Astrocyte (in vitro differentiated cells and primary cell): Measurements from ENCODE around the gene ZKSCAN1. TPM values are rescaled to one million over a fixed set of nuclear protein-coding genes. Genes with fewer than 3 reads are reported as not detected.

Experiments
- DNase-seq: peaks from one replicate; pipeline ENCODE4 v3.0.0-alpha.2; 2010; ENCODE audit warnings: low read depth
- FAIRE-seq: peaks from 2 replicates; lab custom pipeline; 2011; peaks lifted over from hg19 to GRCh38; lab: Jason Lieb, UNC
- H2AFZ ChIP-seq: 2 replicates; pipeline ENCODE4 v1.6.0; 2012; ENCODE audit warnings: low read depth, low read length, inconsistent platforms
- H3K27ac ChIP-seq: 2 replicates; pipeline ENCODE4 v1.5.1; 2011; ENCODE audit warnings: low read depth, low read length, inconsistent platforms
- H3K27me3 ChIP-seq: 2 replicates; pipeline ENCODE4 v1.6.0; 2011; ENCODE audit warnings: low read length, inconsistent platforms; ENCODE audit not compliant: insufficient read depth
- H3K36me3 ChIP-seq: 2 replicates; pipeline ENCODE4 v1.5.1; 2011; ENCODE audit warnings: low read length, inconsistent platforms; ENCODE audit not compliant: insufficient read depth
- H3K4me1 ChIP-seq: 2 replicates; pipeline ENCODE4 v1.5.1; 2011; ENCODE audit warnings: low read length, inconsistent platforms; ENCODE audit not compliant: insufficient read depth
- H3K4me2 ChIP-seq: 2 replicates; pipeline ENCODE4 v1.6.0; 2012; ENCODE audit warnings: low read length, inconsistent platforms
- H3K4me3 ChIP-seq: 2 replicates; pipeline ENCODE4 v1.5.1; 2011; ENCODE audit warnings: low read depth, mild to moderate bottlenecking, low read length, inconsistent platforms; ENCODE audit not compliant: insufficient read depth
- H3K79me2 ChIP-seq: 2 replicates; pipeline ENCODE4 v1.6.0; 2012; ENCODE audit warnings: mild to moderate bottlenecking, low read length, inconsistent platforms; ENCODE audit not compliant: insufficient read depth
- H3K9ac ChIP-seq: 2 replicates; pipeline ENCODE4 v1.6.0; 2012; ENCODE audit warnings: mild to moderate bottlenecking, low read length, inconsistent platforms
- H3K9me3 ChIP-seq: 2 replicates; pipeline ENCODE4 v1.5.1; 2012; ENCODE audit warnings: low read depth, mild to moderate bottlenecking, low read length, inconsistent platforms; ENCODE audit not compliant: insufficient read depth
- H4K20me1 ChIP-seq: 2 replicates; pipeline ENCODE4 v1.6.0; 2012; ENCODE audit warnings: low read length, inconsistent platforms; ENCODE audit not compliant: insufficient read depth
- H3K27ac Mint-ChIP-seq: one replicate; pipeline ENCODE4 v1.8.0; 2021; ENCODE audit warnings: mild to moderate bottlenecking, mixed read lengths; ENCODE audit not compliant: unreplicated experiment
- H3K27me3 Mint-ChIP-seq: one replicate; pipeline ENCODE4 v1.8.0; 2021; ENCODE audit warnings: low read depth, mixed read lengths; ENCODE audit not compliant: unreplicated experiment
- H3K36me3 Mint-ChIP-seq: one replicate; pipeline ENCODE4 v1.8.0; 2021; ENCODE audit warnings: low read depth, mixed read lengths; ENCODE audit not compliant: unreplicated experiment
- H3K4me1 Mint-ChIP-seq: one replicate; pipeline ENCODE4 v1.8.0; 2021; ENCODE audit warnings: low read depth, mixed read lengths; ENCODE audit not compliant: unreplicated experiment
- H3K4me3 Mint-ChIP-seq: one replicate; pipeline ENCODE4 v1.8.0; 2021; ENCODE audit warnings: mild to moderate bottlenecking, moderate library complexity, mixed read lengths; ENCODE audit not compliant: unreplicated experiment
- H3K9me3 Mint-ChIP-seq: one replicate; pipeline ENCODE4 v1.8.0; 2021; ENCODE audit warnings: mild to moderate bottlenecking, mixed read lengths; ENCODE audit not compliant: unreplicated experiment
- CTCF ChIP-seq: IDR thresholded peaks from 2 replicates; pipeline ENCODE4 v1.5.1; 2011; ENCODE audit warnings: low read depth, mild to moderate bottlenecking, inconsistent platforms, low read length, moderate library complexity; ENCODE audit not compliant: insufficient read depth
- EZH2 ChIP-seq: IDR thresholded peaks from 2 replicates; pipeline ENCODE4 v1.6.1; 2012; ENCODE audit warnings: mild to moderate bottlenecking, low read length, inconsistent platforms; ENCODE audit not compliant: insufficient read depth
- total RNA-seq: library from RNA; stranded (reverse); gene quantifications from 2 replicates; pipeline ENCODE4 v1.2.1, GENCODE V29; 2021

ZKSCAN1 gene
- total RNA-seq, 1 donor from 2014 or later = 70.8 TPM

- Histone ChIP-seq H2AFZ (peak within 1 kb of the TSS; percentile 93), H3K79me2 (peaks cover 26% of the 10 kb centered on the region), H3K27me3 (no peaks in the 10 kb centered on the region), H3K4me1 (peaks cover 2% of the 10 kb centered on the region), H3K9me3 (no peaks in the 10 kb centered on the region), H4K20me1 (peaks cover 4% of the 10 kb centered on the region), H3K4me2 (peak within 1 kb of the TSS; percentile 88), H3K4me3 (peak within 1 kb of the TSS; percentile 76), H3K27ac (peak within 1 kb of the TSS; percentile 94), H3K36me3 (no peaks in the 10 kb centered on the region), H3K9ac (peak within 1 kb of the TSS; percentile 88)
- peak; percentile 77 for DNase-seq
- Mint-ChIP-seq H3K4me3 (peak within 1 kb of the TSS; percentile 93), H3K4me1 (no peaks in the 10 kb centered on the region), H3K9me3 (no peaks in the 10 kb centered on the region), H3K36me3 (no peaks in the 10 kb centered on the region), H3K27me3 (no peaks in the 10 kb centered on the region), H3K27ac (peak within 1 kb of the TSS; percentile 96)
- no peak for FAIRE-seq
- TF ChIP-seq EZH2 (no peak), CTCF (no peak)
Measured at GRCh38 chr7:100049441-100050291, 34.3 kb downstream of the ZKSCAN1 start, which contains the start of gene ZSCAN21. Gene ZSCAN21 (plus strand): TSS chr7:100049774. CDS start chr7:100057007, 7,233 bp downstream.

- Mint-ChIP-seq H3K9me3 (no peaks in the 10 kb centered on the region), H3K36me3 (no peaks in the 10 kb centered on the region), H3K4me1 (no peaks in the 10 kb centered on the region), H3K27me3 (no peaks in the 10 kb centered on the region), H3K27ac (peak overlapping the region; percentile 41), H3K4me3 (no peak overlapping the region)
- no peak overlapping the region for H3K9ac ChIP-seq
- H3K4me1 ChIP-seq = peaks cover 2% of the 10 kb centered on the region
- H3K36me3 ChIP-seq = no peaks in the 10 kb centered on the region
- H3K27ac ChIP-seq = no peak overlapping the region
- no peaks in the 10 kb centered on the region for H3K27me3 ChIP-seq
- no peak overlapping the region for H3K4me3 ChIP-seq
- H4K20me1 ChIP-seq = peaks cover 4% of the 10 kb centered on the region
- no peak for TF ChIP-seq CTCF
- H3K9me3 ChIP-seq = no peaks in the 10 kb centered on the region
- FAIRE-seq (no peak), DNase-seq (no peak)
- H2AFZ ChIP-seq = no peak overlapping the region
- H3K4me2 ChIP-seq = no peak overlapping the region
- peaks cover 26% of the 10 kb centered on the region for H3K79me2 ChIP-seq
Measured at GRCh38 chr7:100051611-100052010, 36.2 kb downstream of the ZKSCAN1 start.

- Histone ChIP-seq H3K9ac (no peak overlapping the region), H3K36me3 (peaks cover 9% of the 10 kb centered on the region), H3K4me1 (peaks cover 2% of the 10 kb centered on the region), H3K27ac (no peak overlapping the region), H3K9me3 (no peaks in the 10 kb centered on the region), H3K27me3 (no peaks in the 10 kb centered on the region), H3K79me2 (peaks cover 26% of the 10 kb centered on the region), H3K4me2 (no peak overlapping the region), H4K20me1 (peaks cover 4% of the 10 kb centered on the region), H3K4me3 (no peak overlapping the region), H2AFZ (no peak overlapping the region)
- no peak overlapping the region for H3K4me3 Mint-ChIP-seq
- no peaks in the 10 kb centered on the region for H3K4me1 Mint-ChIP-seq
- peaks cover 4% of the 10 kb centered on the region for H3K36me3 Mint-ChIP-seq
- DNase-seq (peak; percentile 41), FAIRE-seq (no peak)
- H3K27ac Mint-ChIP-seq = no peak overlapping the region
- peaks cover 2% of the 10 kb centered on the region for H3K9me3 Mint-ChIP-seq
- H3K27me3 Mint-ChIP-seq = no peaks in the 10 kb centered on the region
- TF ChIP-seq CTCF (peak; percentile 7), EZH2 (no peak)
Measured at GRCh38 chr7:100053215-100053614, 37.8 kb downstream of the ZKSCAN1 start.
